Prostate gland (tissue), 2 donors: ENCODE data around the gene AKT2. TPM values are rescaled to one million over a fixed set of nuclear protein-coding genes. Genes with fewer than 3 reads are reported as not detected.

Source experiments
- DNase-seq: peaks from one replicate; pipeline ENCODE4 v3.0.0-alpha.2; 2019; ENCODE audit warnings: low spot score
- H3K27ac ChIP-seq, 2 donors: fragments of 200-600 bp; sonication (generic); 2 replicates each; pipeline ENCODE4 v1.5.1; 2017 to 2019
- H3K27me3 ChIP-seq: fragments of 200-600 bp; sonication (generic); replicated peaks from 2 replicates; pipeline ENCODE4 v1.5.1; 2019; ENCODE audit not compliant: insufficient read depth
- H3K36me3 ChIP-seq, 2 donors: fragments of 200-600 bp; sonication (generic); 1 replicate in 1 of 2; 2 replicates in 1 of 2; pipeline versions ENCODE4 v1.5.1 to v1.8.1; 2017 to 2019
- H3K4me1 ChIP-seq: fragments of 200-600 bp; sonication (generic); replicated peaks from 2 replicates; pipeline ENCODE4 v1.5.1; 2019
- H3K4me3 ChIP-seq, 2 donors: fragments of 200-600 bp; sonication (generic); 2 replicates each; pipeline ENCODE4 v1.5.1; 2017 to 2019
- H3K9me3 ChIP-seq: fragments of 200-600 bp; sonication (generic); 2 replicates; pipeline ENCODE4 v1.5.1; 2017
- CTCF ChIP-seq, 4 experiments: fragments of 200-600 bp in 2 of 4; fragments of 450-650 bp in 2 of 4; sonication (generic) in 2 of 4; IDR thresholded peaks; 1 replicate in 3 of 4; 2 replicates in 1 of 4; pipeline ENCODE4 v1.5.1; 2016 to 2019; ENCODE audit warnings: antibody characterized with exemption in 4 of 4, mild to moderate bottlenecking in 2 of 4, moderate library complexity in 2 of 4
- POLR2A ChIP-seq: fragments of 450-650 bp; IDR thresholded peaks from one replicate; pipeline ENCODE4 v1.6.1; 2016; ENCODE audit warnings: antibody characterized with exemption, mild to moderate bottlenecking
- POLR2AphosphoS5 ChIP-seq: sonication (generic); formaldehyde crosslinking; IDR thresholded peaks from one replicate; pipeline ENCODE4 v1.6.1; 2017; ENCODE audit warnings: antibody characterized with exemption
- WGBS: methylation state at CpG from one replicate; pipeline ENCODE4 v1.1.5; 2018; 5-methylcytosine and 5-hydroxymethylcytosine counted together
- intact Hi-C: fragments of 100-400 bp; cut with DNase I; formaldehyde crosslinking; loops from one replicate; pipeline ENCODE4 v1.14.2; 2022
- total RNA-seq, 2 donors: library from RNA; depleted of rRNA; stranded (reverse); fragments of >200 nt; gene quantifications; one replicate each; pipeline ENCODE4 v1.1.0, GENCODE V29; 2016

The AKT2 gene
- total RNA-seq, 2 donors from 2014 or later: 95.3 to 171 TPM

GRCh38 chr19:40217934-40218890 lies 66.9 kb downstream of the AKT2 start, which contains the start of gene TTC9B:
Gene TTC9B, minus strand, starts transcription at chr19:40218384. Its CDS starts 3 bp downstream, at chr19:40218381.
- WGBS: 3% methylated on average over 73 of the region's 75 CpGs
- Histone ChIP-seq H3K36me3 (no peaks in the 10 kb centered on the region), H3K4me3 (peak within 1 kb of the TSS in 1 of 2 donors; percentile 3), H3K27ac (no peak within 1 kb of the TSS), H3K9me3 (no peaks in the 10 kb centered on the region), H3K27me3 (peaks cover 7% of the 10 kb centered on the region), H3K4me1 (no peaks in the 10 kb centered on the region)
- intact Hi-C loops: no loop called here
- TF ChIP-seq POLR2AphosphoS5 (no peak), POLR2A (no peak), CTCF (IDR thresholded peaks at IDR 0.05) (no peak)
- no peak for DNase-seq

- 7% methylated on average over 54 of the region's 54 CpGs for WGBS
- peak in 1 of 4 experiments; percentile 38 for TF ChIP-seq CTCF (IDR thresholded peaks at IDR 0.05)
- TF ChIP-seq POLR2A: no peak
- peak; percentile 7 for TF ChIP-seq POLR2AphosphoS5
- H3K36me3 ChIP-seq: no peaks in the 10 kb centered on the region
- no peaks in the 10 kb centered on the region for H3K9me3 ChIP-seq
- peak overlapping the region in 1 of 2 donors; percentile 3 for H3K4me3 ChIP-seq
- intact Hi-C loops: no loop called here
- no peak overlapping the region for H3K27ac ChIP-seq
- H3K4me1 ChIP-seq: no peaks in the 10 kb centered on the region
- peaks cover 7% of the 10 kb centered on the region for H3K27me3 ChIP-seq
- peak; percentile 40 for DNase-seq
These were observed 67.9 kb downstream of the AKT2 start for GRCh38 chr19:40217027-40217810.

GRCh38 chr19:40216777-40217026 lies 68.4 kb downstream of the AKT2 start:
- H3K27me3 ChIP-seq: peaks cover 7% of the 10 kb centered on the region
- WGBS: 15% methylated on average over 9 of the region's 9 CpGs

GRCh38 chr19:40216013-40216776 lies 69.0 kb downstream of the AKT2 start:
- TF ChIP-seq POLR2AphosphoS5: no peak
- no peak for TF ChIP-seq CTCF (IDR thresholded peaks at IDR 0.05)
- no peak for TF ChIP-seq POLR2A
- Histone ChIP-seq H3K36me3 (no peaks in the 10 kb centered on the region), H3K4me1 (no peaks in the 10 kb centered on the region), H3K27me3 (peaks cover 7% of the 10 kb centered on the region), H3K9me3 (no peaks in the 10 kb centered on the region), H3K27ac (no peak overlapping the region), H3K4me3 (no peak overlapping the region)
- intact Hi-C loops: no loop called here
- 31% methylated on average over 23 of the region's 23 CpGs for WGBS
- DNase-seq: no peak

More at GRCh38 chr19:40216777-40217026, 68.4 kb downstream of the AKT2 start:
- Histone ChIP-seq H3K4me1 (no peaks in the 10 kb centered on the region), H3K9me3 (no peaks in the 10 kb centered on the region), H3K36me3 (no peaks in the 10 kb centered on the region), H3K4me3 (no peak overlapping the region), H3K27ac (no peak overlapping the region)
- DNase-seq: no peak
- no peak for TF ChIP-seq POLR2A
- TF ChIP-seq CTCF (IDR thresholded peaks at IDR 0.05): no peak
- TF ChIP-seq POLR2AphosphoS5: no peak
- intact Hi-C loops: no loop called here
